COLO668 (cell line): ENCODE measurements around the gene LRBA.
"Not testable (repeated sequence)": the region's sequence is repeated elsewhere in the genome, so short reads cannot be mapped to it uniquely, and the experiment has no call there.

Source experiments
- DNase-seq: peaks from one replicate; lab custom pipeline; 2025; ENCODE audit not compliant: unreplicated experiment; lab: John Stamatoyannopoulos, UW

LRBA gene

GRCh38 chr4:150451883-150452282, 563.2 kb downstream of the LRBA start:
- no peak for DNase-seq

- DNase-seq = no peak
These were observed 567.7 kb downstream of the LRBA start for GRCh38 chr4:150447356-150447755.

GRCh38 chr4:150439451-150439933, 575.6 kb downstream of the LRBA start:
- DNase-seq = no peak

GRCh38 chr4:150436598-150437370, 578.3 kb downstream of the LRBA start:
- no peak for DNase-seq

- DNase-seq = no peak
These were observed 583.9 kb downstream of the LRBA start for GRCh38 chr4:150431221-150431620.

GRCh38 chr4:150425161-150425560, 589.9 kb downstream of the LRBA start:
- DNase-seq = no peak

GRCh38 chr4:150423503-150423902, 591.6 kb downstream of the LRBA start:
- DNase-seq = no peak

- DNase-seq = no peak
These were observed 592.0 kb downstream of the LRBA start for GRCh38 chr4:150423074-150423473.

- no peak for DNase-seq
These were observed 593.5 kb downstream of the LRBA start for GRCh38 chr4:150421612-150422011.

GRCh38 chr4:150419939-150420338, 595.1 kb downstream of the LRBA start:
- DNase-seq = no peak

GRCh38 chr4:150418757-150419410, 596.2 kb downstream of the LRBA start:
- no peak for DNase-seq

- DNase-seq = no peak
These were observed 599.9 kb downstream of the LRBA start for GRCh38 chr4:150415213-150415612.

GRCh38 chr4:150411520-150411919, 603.6 kb downstream of the LRBA start:
- DNase-seq = no peak

GRCh38 chr4:150402871-150403272, 612.2 kb downstream of the LRBA start:
- peak; percentile 77 for DNase-seq

GRCh38 chr4:150401083-150401687, 613.9 kb downstream of the LRBA start:
- DNase-seq = no peak

- DNase-seq = no peak
These were observed 619.2 kb downstream of the LRBA start for GRCh38 chr4:150395872-150396271.

- DNase-seq = no peak
These were observed 621.0 kb downstream of the LRBA start for GRCh38 chr4:150394046-150394445.

GRCh38 chr4:150391052-150391451, 624.0 kb downstream of the LRBA start:
- no peak for DNase-seq

GRCh38 chr4:150390531-150390910, 624.6 kb downstream of the LRBA start:
- no peak for DNase-seq

GRCh38 chr4:150389896-150390530, 625.1 kb downstream of the LRBA start:
- DNase-seq = no peak

- DNase-seq = no peak
These were observed 627.1 kb downstream of the LRBA start for GRCh38 chr4:150387981-150388380.

GRCh38 chr4:150386415-150386814, 628.7 kb downstream of the LRBA start:
- DNase-seq = not testable (repeated sequence)
